Tibial nerve (tissue), 4 donors: ENCODE data around the gene MXRA5. TPM values are rescaled to one million over a fixed set of nuclear protein-coding genes. Genes with fewer than 3 reads are reported as not detected.

Source experiments
- DNase-seq, 2 donors: peaks; one replicate each; pipeline ENCODE4 v3.0.0-alpha.2; 2019; ENCODE audit warnings: low spot score in 2 of 2
- H3K27ac ChIP-seq, 4 donors: fragments of 200-600 bp; sonication (generic) in 3 of 4; one replicate each; pipeline ENCODE4 v1.5.1; 2017 to 2019; ENCODE audit warnings: mild to moderate bottlenecking in 1 of 4
- H3K27me3 ChIP-seq, 2 donors: fragments of 200-600 bp; sonication (generic) in 1 of 2; one replicate each; pipeline versions ENCODE4 v1.5.1 to v1.6.0; 2017 to 2019
- H3K36me3 ChIP-seq, 3 donors: fragments of 200-600 bp; sonication (generic); one replicate each; pipeline ENCODE4 v1.5.1; 2018 to 2019
- H3K4me1 ChIP-seq, 4 donors: fragments of 200-600 bp; sonication (generic) in 3 of 4; one replicate each; pipeline ENCODE4 v1.5.1; 2017 to 2019
- H3K4me3 ChIP-seq, 4 donors: fragments of 200-600 bp; sonication (generic) in 3 of 4; one replicate each; pipeline ENCODE4 v1.5.1; 2017 to 2019; ENCODE audit warnings: mild to moderate bottlenecking in 1 of 4, moderate library complexity in 1 of 4
- H3K9me3 ChIP-seq, 4 donors: fragments of 200-600 bp; sonication (generic) in 3 of 4; one replicate each; pipeline ENCODE4 v1.5.1; 2017 to 2019
- CTCF ChIP-seq, 5 experiments: fragments of 200-600 bp in 3 of 5; fragments of 450-650 bp in 2 of 5; sonication (generic) in 3 of 5; IDR thresholded peaks; one replicate each; pipeline ENCODE4 v1.5.1; 2016 to 2019; ENCODE audit warnings: antibody characterized with exemption in 5 of 5, mild to moderate bottlenecking in 3 of 5, moderate library complexity in 2 of 5
- EP300 ChIP-seq, 2 donors: sonication (generic); formaldehyde crosslinking; IDR thresholded peaks; one replicate each; pipeline ENCODE4 v1.6.1; 2017; ENCODE audit warnings: antibody characterized with exemption in 2 of 2, mild to moderate bottlenecking in 1 of 2
- POLR2A ChIP-seq, 2 donors: fragments of 450-650 bp; IDR thresholded peaks; one replicate each; pipeline ENCODE4 v1.6.1; 2017; ENCODE audit warnings: antibody characterized with exemption in 2 of 2, mild to moderate bottlenecking in 2 of 2, moderate library complexity in 2 of 2
- WGBS, 2 donors: methylation state at CpG; one replicate each; pipeline ENCODE4 v1.1.5; 2018; 5-methylcytosine and 5-hydroxymethylcytosine counted together
- total RNA-seq, 4 donors: library from RNA; depleted of rRNA; stranded (reverse); fragments of >200 nt; gene quantifications; one replicate each; pipeline ENCODE4 v1.1.0, GENCODE V29; 2016

Gene MXRA5
- total RNA-seq, 4 donors from 2014 or later, result 0.22 to 1.8 (median 0.72) TPM

- H3K27ac ChIP-seq, result no peak overlapping the region
- DNase-seq, result no peak
- TF ChIP-seq EP300 (IDR thresholded peaks at IDR 0.05) (no peak), POLR2A (IDR thresholded peaks at IDR 0.05) (no peak), CTCF (IDR thresholded peaks at IDR 0.05) (no peak)
- no peaks in the 10 kb centered on the region for H3K27me3 ChIP-seq
- no peak overlapping the region for H3K4me3 ChIP-seq
- no peaks in the 10 kb centered on the region for H3K9me3 ChIP-seq
- 70 to 90% methylated on average over 1 of the region's 1 CpG for WGBS, 2 donors
- no peaks in the 10 kb centered on the region for H3K36me3 ChIP-seq
- H3K4me1 ChIP-seq, result no peaks in the 10 kb centered on the region
These were observed 46.8 kb downstream of the MXRA5 start for GRCh38 chrX:3299636-3300035.

- Histone ChIP-seq H3K9me3 (no peaks in the 10 kb centered on the region), H3K4me3 (no peak overlapping the region), H3K36me3 (no peaks in the 10 kb centered on the region), H3K27ac (no peak overlapping the region), H3K4me1 (no peaks in the 10 kb centered on the region), H3K27me3 (no peaks in the 10 kb centered on the region)
- no peak for DNase-seq
- TF ChIP-seq CTCF (IDR thresholded peaks at IDR 0.05), result no peak
- no peak for TF ChIP-seq EP300 (IDR thresholded peaks at IDR 0.05)
- no peak for TF ChIP-seq POLR2A (IDR thresholded peaks at IDR 0.05)
- 76 to 89% methylated on average over 5 of the region's 5 CpGs for WGBS, 2 donors
These were observed 50.7 kb downstream of the MXRA5 start for GRCh38 chrX:3295731-3296130.

- no peak for DNase-seq
- TF ChIP-seq CTCF (IDR thresholded peaks at IDR 0.05) (no peak), POLR2A (IDR thresholded peaks at IDR 0.05) (no peak), EP300 (IDR thresholded peaks at IDR 0.05) (no peak)
- Histone ChIP-seq H3K36me3 (no peaks in the 10 kb centered on the region), H3K27me3 (no peaks in the 10 kb centered on the region), H3K9me3 (no peaks in the 10 kb centered on the region), H3K27ac (no peak overlapping the region), H3K4me3 (no peak overlapping the region), H3K4me1 (no peaks in the 10 kb centered on the region)
- WGBS, 2 donors, result 53 to 55% methylated on average over 2 of the region's 2 CpGs
These were observed 53.2 kb downstream of the MXRA5 start for GRCh38 chrX:3293251-3293650.

- Histone ChIP-seq H3K27ac (no peak overlapping the region), H3K36me3 (no peaks in the 10 kb centered on the region), H3K9me3 (no peaks in the 10 kb centered on the region), H3K4me3 (no peak overlapping the region), H3K27me3 (no peaks in the 10 kb centered on the region), H3K4me1 (no peaks in the 10 kb centered on the region)
- WGBS, 2 donors, result 68 to 91% methylated on average over 1 of the region's 1 CpG
- DNase-seq, result no peak
- TF ChIP-seq CTCF (IDR thresholded peaks at IDR 0.05), result no peak
- TF ChIP-seq EP300 (IDR thresholded peaks at IDR 0.05), result no peak
- TF ChIP-seq POLR2A (IDR thresholded peaks at IDR 0.05), result no peak
These were observed 55.9 kb downstream of the MXRA5 start for GRCh38 chrX:3290561-3290960.

- 25 to 34% methylated on average over 12 to 14 of the region's 14 CpGs for WGBS, 2 donors
- no peak for TF ChIP-seq CTCF (IDR thresholded peaks at IDR 0.05)
- no peak for TF ChIP-seq POLR2A (IDR thresholded peaks at IDR 0.05)
- no peak for TF ChIP-seq EP300 (IDR thresholded peaks at IDR 0.05)
- Histone ChIP-seq H3K27ac (no peak overlapping the region), H3K4me3 (no peak overlapping the region), H3K27me3 (no peaks in the 10 kb centered on the region), H3K4me1 (no peaks in the 10 kb centered on the region), H3K36me3 (no peaks in the 10 kb centered on the region), H3K9me3 (no peaks in the 10 kb centered on the region)
- DNase-seq, result no peak
These were observed 60.1 kb downstream of the MXRA5 start for GRCh38 chrX:3286196-3286945.
